OCI-LY1 (cell line): ENCODE data around the gene TEKT5.
"Not testable (repeated sequence)": the region's sequence is repeated elsewhere in the genome, so short reads cannot be mapped to it uniquely, and the experiment has no call there.

Source experiments
- H2AFZ ChIP-seq: fragments of 200-600 bp; sonication (generic), shearing (Covaris generic); 2 replicates; pipeline ENCODE4 v1.6.0; 2014; ENCODE audit warnings: antibody characterized with exemption, mild to moderate bottlenecking, low read length
- H3F3A ChIP-seq: fragments of 200-600 bp; sonication (generic), shearing (Covaris generic); 2 replicates; pipeline ENCODE4 v1.6.0; 2014; ENCODE audit warnings: mild to moderate bottlenecking, antibody characterized with exemption, low read length, moderate library complexity; ENCODE audit not compliant: insufficient read depth
- H3K27ac ChIP-seq: fragments of 200-600 bp; sonication (generic); 2 replicates; pipeline ENCODE4 v1.5.1; 2014; ENCODE audit warnings: low read length, mixed run types, mild to moderate bottlenecking, low read depth; ENCODE audit not compliant: poor library complexity, severe bottlenecking
- H3K27me3 ChIP-seq: fragments of 200-600 bp; sonication (generic); 2 replicates; pipeline ENCODE4 v1.6.0; 2014; ENCODE audit warnings: antibody characterized with exemption, mild to moderate bottlenecking, low read length, moderate library complexity; ENCODE audit not compliant: insufficient read depth
- H3K36me3 ChIP-seq: fragments of 200-600 bp; sonication (generic); 2 replicates; pipeline ENCODE4 v1.6.1; 2014; ENCODE audit warnings: mild to moderate bottlenecking, antibody characterized with exemption, low read length, moderate library complexity, mixed read lengths; ENCODE audit not compliant: insufficient read depth
- H3K4me1 ChIP-seq: fragments of 200-600 bp; sonication (generic); 2 replicates; pipeline ENCODE4 v1.5.1; 2014; ENCODE audit warnings: mild to moderate bottlenecking, low read length, moderate library complexity; ENCODE audit not compliant: insufficient read depth, severe bottlenecking
- H3K4me2 ChIP-seq: fragments of 200-600 bp; sonication (generic), shearing (Covaris generic); 2 replicates; pipeline ENCODE4 v1.6.1; 2014; ENCODE audit warnings: low read length
- H3K4me3 ChIP-seq: fragments of 200-600 bp; sonication (generic); 2 replicates; pipeline ENCODE4 v1.5.1; 2014; ENCODE audit warnings: low read length, low read depth, mild to moderate bottlenecking, mixed read lengths; ENCODE audit not compliant: poor library complexity, severe bottlenecking
- H3K79me2 ChIP-seq: fragments of 200-600 bp; shearing (Covaris generic); 2 replicates; pipeline ENCODE4 v1.6.1; 2016; ENCODE audit warnings: mixed run types, low read length, mixed read lengths; ENCODE audit not compliant: insufficient read depth
- H3K9ac ChIP-seq: fragments of 200-600 bp; sonication (generic), shearing (Covaris generic); 2 replicates; pipeline ENCODE4 v1.6.1; 2014; ENCODE audit warnings: mild to moderate bottlenecking, low read length, mixed read lengths
- H3K9me2 ChIP-seq: fragments of 200-600 bp; sonication (generic), shearing (Covaris generic); 2 replicates; pipeline ENCODE4 v1.6.1; 2014; ENCODE audit warnings: low read depth, mild to moderate bottlenecking, low read length, mixed read lengths
- H3K9me3 ChIP-seq: fragments of 200-600 bp; shearing (Covaris generic); 2 replicates; pipeline ENCODE4 v1.6.1; 2014; ENCODE audit warnings: low read length, mixed read lengths
- H4K20me1 ChIP-seq: fragments of 200-600 bp; sonication (generic), shearing (Covaris generic); 2 replicates; pipeline ENCODE4 v1.6.0; 2016; ENCODE audit warnings: mild to moderate bottlenecking, low read length; ENCODE audit not compliant: insufficient read depth
- EZH2 ChIP-seq: fragments of 200-600 bp; sonication (generic), shearing (Covaris generic); IDR thresholded peaks from 2 replicates; pipeline ENCODE4 v1.8.0; 2017; ENCODE audit warnings: borderline replicate concordance, mixed run types, mild to moderate bottlenecking, antibody characterized with exemption, low read length, moderate library complexity, mixed read lengths
- TF ChIP-seq, protein P1 (sequence below): fragments of 200-600 bp; sonication (generic), shearing (Covaris generic); IDR thresholded peaks from 2 replicates; pipeline ENCODE4 v1.5.1; 2017; ENCODE audit warnings: mild to moderate bottlenecking, antibody characterized with exemption, low read length, moderate library complexity, mixed read lengths

TEKT5 gene

GRCh38 chr16:10623059-10623458 is 71.7 kb downstream of the TEKT5 start:
- H3K79me2 ChIP-seq, result no peaks in the 10 kb centered on the region
- no peaks in the 10 kb centered on the region for H4K20me1 ChIP-seq
- no peak overlapping the region for H2AFZ ChIP-seq
- H3K27me3 ChIP-seq, result no peaks in the 10 kb centered on the region; the same call in 1 of the 2 replicates
- no peaks in the 10 kb centered on the region for H3K4me1 ChIP-seq
- no peak overlapping the region for H3K27ac ChIP-seq
- H3K4me3 ChIP-seq, result no peak overlapping the region
- H3K4me2 ChIP-seq, result no peak overlapping the region
- H3K36me3 ChIP-seq, result no peaks in the 10 kb centered on the region
- TF ChIP-seq EZH2, result no peak
- TF ChIP-seq, protein P1, sequence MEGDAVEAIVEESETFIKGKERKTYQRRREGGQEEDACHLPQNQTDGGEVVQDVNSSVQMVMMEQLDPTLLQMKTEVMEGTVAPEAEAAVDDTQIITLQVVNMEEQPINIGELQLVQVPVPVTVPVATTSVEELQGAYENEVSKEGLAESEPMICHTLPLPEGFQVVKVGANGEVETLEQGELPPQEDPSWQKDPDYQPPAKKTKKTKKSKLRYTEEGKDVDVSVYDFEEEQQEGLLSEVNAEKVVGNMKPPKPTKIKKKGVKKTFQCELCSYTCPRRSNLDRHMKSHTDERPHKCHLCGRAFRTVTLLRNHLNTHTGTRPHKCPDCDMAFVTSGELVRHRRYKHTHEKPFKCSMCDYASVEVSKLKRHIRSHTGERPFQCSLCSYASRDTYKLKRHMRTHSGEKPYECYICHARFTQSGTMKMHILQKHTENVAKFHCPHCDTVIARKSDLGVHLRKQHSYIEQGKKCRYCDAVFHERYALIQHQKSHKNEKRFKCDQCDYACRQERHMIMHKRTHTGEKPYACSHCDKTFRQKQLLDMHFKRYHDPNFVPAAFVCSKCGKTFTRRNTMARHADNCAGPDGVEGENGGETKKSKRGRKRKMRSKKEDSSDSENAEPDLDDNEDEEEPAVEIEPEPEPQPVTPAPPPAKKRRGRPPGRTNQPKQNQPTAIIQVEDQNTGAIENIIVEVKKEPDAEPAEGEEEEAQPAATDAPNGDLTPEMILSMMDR, result no peak
- H3K9me3 ChIP-seq, result no peaks in the 10 kb centered on the region
- no peaks in the 10 kb centered on the region for H3F3A ChIP-seq
- no peaks in the 10 kb centered on the region for H3K9me2 ChIP-seq
- no peak overlapping the region for H3K9ac ChIP-seq

DNA sequence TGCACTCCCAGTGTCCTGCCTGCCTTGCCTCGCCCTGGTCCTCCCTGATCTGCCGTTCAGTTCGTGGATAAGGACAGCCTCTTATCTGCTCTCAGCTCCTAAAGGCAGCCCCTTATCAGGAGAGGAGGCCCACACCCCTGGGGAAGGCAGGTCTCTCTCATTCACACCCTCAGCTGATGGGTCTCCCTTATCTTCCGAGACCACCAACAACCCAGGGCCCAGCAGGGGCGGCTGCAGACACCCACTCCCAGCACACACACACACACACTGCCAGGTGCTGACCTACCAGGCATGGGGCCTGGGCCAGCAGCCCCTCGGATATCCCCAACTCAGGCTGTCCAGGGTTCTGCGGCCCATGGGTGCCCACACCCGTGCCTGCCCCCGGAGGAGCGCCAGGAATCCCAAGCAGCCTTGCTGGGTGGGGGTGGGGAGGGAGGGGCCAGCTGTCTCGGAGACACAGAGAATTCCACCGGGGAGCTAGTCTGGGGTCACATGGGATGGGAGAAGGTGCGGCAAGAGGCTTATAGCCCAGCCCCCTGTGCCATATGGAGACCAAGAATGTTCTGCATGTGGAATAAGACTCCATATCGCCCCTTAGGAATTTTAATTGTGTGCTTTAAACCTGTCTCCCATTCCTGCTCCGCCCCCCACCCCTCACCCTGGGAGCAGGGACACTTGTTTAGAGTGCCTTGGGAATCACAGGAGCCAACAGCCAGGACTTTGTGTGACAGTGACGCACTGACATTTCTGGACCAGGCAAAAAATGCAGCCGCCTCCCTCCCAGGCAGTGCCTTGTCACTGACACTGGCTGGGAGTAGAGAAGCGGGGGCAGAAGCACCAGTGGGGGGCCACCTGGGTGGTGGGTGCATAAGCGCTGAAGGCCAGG is 72.5 kb downstream of the TEKT5 start:
- Histone ChIP-seq H3K4me1 (no peaks in the 10 kb centered on the region), H3F3A (no peaks in the 10 kb centered on the region), H3K27ac (no peak overlapping the region), H4K20me1 (no peaks in the 10 kb centered on the region), H3K27me3 (no peaks in the 10 kb centered on the region; the same call in 1 of the 2 replicates), H3K9me2 (no peaks in the 10 kb centered on the region), H3K9ac (no peak overlapping the region), H2AFZ (no peak overlapping the region), H3K4me2 (no peak overlapping the region), H3K4me3 (no peak overlapping the region), H3K36me3 (no peaks in the 10 kb centered on the region), H3K9me3 (no peaks in the 10 kb centered on the region), H3K79me2 (no peaks in the 10 kb centered on the region)
- TF ChIP-seq EZH2, result no peak
- TF ChIP-seq, protein P1, result no peak

- not testable (repeated sequence) for H3K36me3 ChIP-seq, H3K9me3 ChIP-seq, H3F3A ChIP-seq, H3K27me3 ChIP-seq, H4K20me1 ChIP-seq, H3K4me3 ChIP-seq, H3K79me2 ChIP-seq, H3K4me1 ChIP-seq, H3K27ac ChIP-seq, H3K4me2 ChIP-seq, H2AFZ ChIP-seq, H3K9me2 ChIP-seq, H3K9ac ChIP-seq
These were observed 73.3 kb downstream of the TEKT5 start for GRCh38 chr16:10621216-10621949.
